ENCODE results near the gene GP9. TPM values are rescaled to one million over a fixed set of nuclear protein-coding genes. Genes with fewer than 3 reads are reported as not detected.

GP9 gene
- total and polyA plus RNA-seq, 7 donors = 0.26 TPM; not detected in 6

GRCh38 chr3:129036222-129037092 is 24.1 kb upstream of the GP9 start:
- WGBS, 2 donors = 83% methylated on average over 10 of the region's 10 CpGs
- DNase-seq = no peak

GRCh38 chr3:129037093-129037419 is 23.5 kb upstream of the GP9 start:
- H3K4me1 ChIP-seq = no peaks in the 10 kb centered on the region
- TF ChIP-seq CTCF (IDR thresholded peaks at IDR 0.05) = no peak
- no peak for TF ChIP-seq EP300 (IDR thresholded peaks at IDR 0.05)
- no peak for TF ChIP-seq POLR2AphosphoS5 (IDR thresholded peaks at IDR 0.05)
- peaks cover 0 to 4% (median 3%) of the 10 kb centered on the region in 3 donors for H3K27me3 ChIP-seq
- peak; percentile 52 for DNase-seq
- H3K4me3 ChIP-seq = no peak overlapping the region
- WGBS, 2 donors = 1 to 42% methylated on average over 2 of the region's 2 CpGs
- H3K36me3 ChIP-seq = peaks cover 0 to 7% (median 0%) of the 10 kb centered on the region in 4 donors
- no peak overlapping the region for H3K27ac ChIP-seq
- no peaks in the 10 kb centered on the region for H3K9me3 ChIP-seq
- intact Hi-C loops (cut with DNase I) = no loop called here

More at GRCh38 chr3:129036222-129037092, 24.1 kb upstream of the GP9 start:
- H3K27me3 ChIP-seq = peaks cover 0 to 4% (median 3%) of the 10 kb centered on the region in 3 donors
- TF ChIP-seq EP300 (IDR thresholded peaks at IDR 0.05) (no peak), CTCF (IDR thresholded peaks at IDR 0.05) (no peak), POLR2AphosphoS5 (IDR thresholded peaks at IDR 0.05) (no peak), POLR2A (IDR thresholded peaks at IDR 0.05) (no peak)
- H3K27ac ChIP-seq = no peak overlapping the region
- H3K9me3 ChIP-seq = no peaks in the 10 kb centered on the region
- intact Hi-C loops (cut with DNase I) = no loop called here
- H3K36me3 ChIP-seq = peaks cover 0 to 7% (median 0%) of the 10 kb centered on the region in 4 donors
- no peaks in the 10 kb centered on the region for H3K4me1 ChIP-seq
- H3K4me3 ChIP-seq = no peak overlapping the region

GRCh38 chr3:129038121-129038855 is 22.3 kb upstream of the GP9 start:
- intact Hi-C loops (cut with DNase I) = no loop called here
- Histone ChIP-seq H3K27ac (no peak overlapping the region), H3K27me3 (peaks cover 0 to 4% (median 3%) of the 10 kb centered on the region in 3 donors), H3K36me3 (peaks cover 0 to 2% (median 0%) of the 10 kb centered on the region in 4 donors), H3K4me1 (no peaks in the 10 kb centered on the region), H3K4me3 (no peak overlapping the region), H3K9me3 (no peaks in the 10 kb centered on the region)
- peak; percentile 39 for DNase-seq
- WGBS, 2 donors = 89 to 92% methylated on average over 10 of the region's 10 CpGs
- TF ChIP-seq POLR2A (IDR thresholded peaks at IDR 0.05) (no peak), EP300 (IDR thresholded peaks at IDR 0.05) (no peak), CTCF (IDR thresholded peaks at IDR 0.05) (no peak), POLR2AphosphoS5 (IDR thresholded peaks at IDR 0.05) (no peak)

GRCh38 chr3:129039271-129040038 is 21.1 kb upstream of the GP9 start:
- WGBS, 2 donors = 51 to 64% methylated on average over 14 of the region's 14 CpGs
- intact Hi-C loops (cut with DNase I) = no loop called here
- peak; percentile 62 for DNase-seq

More at GRCh38 chr3:129039271-129040038, 21.1 kb upstream of the GP9 start:
- no peak for TF ChIP-seq EP300 (IDR thresholded peaks at IDR 0.05)
- TF ChIP-seq POLR2A (IDR thresholded peaks at IDR 0.05) = no peak
- TF ChIP-seq POLR2AphosphoS5 (IDR thresholded peaks at IDR 0.05) = no peak
- no peak for TF ChIP-seq CTCF (IDR thresholded peaks at IDR 0.05)
- H3K4me3 ChIP-seq = no peak overlapping the region
- peaks cover 0 to 12% (median 11%) of the 10 kb centered on the region in 3 donors for H3K27me3 ChIP-seq
- H3K27ac ChIP-seq = no peak overlapping the region
- H3K36me3 ChIP-seq = no peaks in the 10 kb centered on the region
- H3K4me1 ChIP-seq = no peaks in the 10 kb centered on the region
- H3K9me3 ChIP-seq = no peaks in the 10 kb centered on the region

All from sigmoid colon (tissue), 7 donors.